Measurements from ENCODE around the gene HTRA3.

The HTRA3 gene

GRCh38 chr4:8235686-8236085, 33.9 kb upstream of the HTRA3 start:
- ChIA-PET CTCF (interaction anchor here (0.6 to 4.8 kb wide), 3 partner anchors 59 to 167 kb away, joined by 3 to 24 read pairs (median 4); no protein-coding TSS in a partner anchor), POLR2A (no interaction called here)
- Histone ChIP-seq H3K4me1 (ENCODE audit: control insufficient read depth, insufficient read depth, low read length) (no peaks in the 10 kb centered on the region), H3K9me3 (ENCODE audit: control insufficient read depth, insufficient read depth, low read depth, low read length) (no peaks in the 10 kb centered on the region), H3K27ac (ENCODE audit: extremely low read depth, low read depth, low read length) (no peak overlapping the region), H3K4me3 (ENCODE audit: low read depth, low read length) (no peak overlapping the region), H3K36me3 (ENCODE audit: control insufficient read depth in 2 of 2, insufficient read depth in 1 of 2, low read length in 2 of 2) (peaks cover 0 to 22% of the 10 kb centered on the region in 2 experiments; a peak in 1 of 3 replicates)
- TF ChIP-seq ZBTB11 (tag by site-specific recombination; conservative IDR thresholded peaks at IDR 0.05; ENCODE audit: low read depth): no peak
- TF ChIP-seq ZBTB1 (tag by site-specific recombination; IDR thresholded peaks at IDR 0.05): no peak
- no peak for TF ChIP-seq ZNF292 (tag by site-specific recombination; IDR thresholded peaks at IDR 0.05; ENCODE audit: borderline replicate concordance, low read depth)
- no peak for TF ChIP-seq ZNF610 (tag by site-specific recombination; IDR thresholded peaks at IDR 0.05; ENCODE audit: borderline replicate concordance)
- TF ChIP-seq ZNF391 (tag by site-specific recombination; IDR thresholded peaks at IDR 0.05; ENCODE audit: borderline replicate concordance, low read depth): no peak
- no peak for TF ChIP-seq EGR2 (tag by site-specific recombination; IDR thresholded peaks at IDR 0.05; ENCODE audit: low read depth)
- TF ChIP-seq KLF7 (tag by site-specific recombination; IDR thresholded peaks at IDR 0.05; ENCODE audit: borderline replicate concordance): no peak
- TF ChIP-seq SETDB1 (IDR thresholded peaks at IDR 0.05; ENCODE audit: insufficient read length, low read length): no peak
- no peak for TF ChIP-seq ZBTB20 (tag by site-specific recombination; IDR thresholded peaks at IDR 0.05)
- no peak for TF ChIP-seq PRDM2 (tag by site-specific recombination; IDR thresholded peaks at IDR 0.05; ENCODE audit: borderline replicate concordance)
- TF ChIP-seq ZBTB8A (tag by site-specific recombination; IDR thresholded peaks at IDR 0.05): no peak
- no peak for TF ChIP-seq ZNF623 (tag by site-specific recombination; IDR thresholded peaks at IDR 0.05)
- TF ChIP-seq ZFP3 (tag by site-specific recombination; IDR thresholded peaks at IDR 0.05; ENCODE audit: low read depth): no peak
- no peak for TF ChIP-seq ZNF146 (tag by site-specific recombination; IDR thresholded peaks at IDR 0.05)
- TF ChIP-seq ZNF626 (tag by site-specific recombination; IDR thresholded peaks at IDR 0.05): no peak
- TF ChIP-seq PBX3 (CRISPR knock-in tag; IDR thresholded peaks at IDR 0.05): no peak
- no peak for TF ChIP-seq ATF2 (tag by site-specific recombination; IDR thresholded peaks at IDR 0.05; ENCODE audit: low read depth)
- TF ChIP-seq ZNF223 (tag by site-specific recombination; IDR thresholded peaks at IDR 0.05): no peak

All from HEK293 (cell line).